Psoas muscle (tissue), 8 donors: ENCODE results near the gene LRTM2. TPM values are rescaled to one million over a fixed set of nuclear protein-coding genes. Genes with fewer than 3 reads are reported as not detected.

ENCODE experiments used
- ATAC-seq, 4 donors: fragments of 200-7000 bp; cut with Tn5 transposase; one replicate each; pipeline ENCODE4 v1.9.1; 2020; ENCODE audit warnings: moderate library complexity in 3 of 4, mild to moderate bottlenecking in 2 of 4
- DNase-seq, 2 donors: peaks; one replicate each; pipeline ENCODE4 v3.0.0-alpha.2; 2020
- H3K27ac ChIP-seq: fragments of 200-600 bp; one replicate; pipeline ENCODE4 v1.8.0; 2022
- H3K27me3 ChIP-seq, 3 donors: fragments of 200-600 bp in 1 of 3; one replicate each; pipeline versions ENCODE4 v1.6.1 to v1.8.0; 2013 to 2022; ENCODE audit warnings: low read length in 2 of 3, mild to moderate bottlenecking in 2 of 3, moderate library complexity in 1 of 3; ENCODE audit not compliant: insufficient read depth in 3 of 3
- H3K36me3 ChIP-seq, 2 donors: fragments of 200-600 bp in 1 of 2; one replicate each; pipeline versions ENCODE4 v1.6.1 to v1.8.0; 2013 to 2022; ENCODE audit warnings: low read depth in 1 of 2, mild to moderate bottlenecking in 1 of 2, moderate library complexity in 1 of 2; ENCODE audit not compliant: insufficient read depth in 1 of 2
- H3K4me1 ChIP-seq: fragments of 200-600 bp; one replicate; pipeline ENCODE4 v1.8.0; 2022
- H3K4me3 ChIP-seq: fragments of 200-600 bp; one replicate; pipeline ENCODE4 v1.8.0; 2022; ENCODE audit warnings: mild to moderate bottlenecking
- H3K9me3 ChIP-seq: fragments of 200-600 bp; one replicate; pipeline ENCODE4 v1.8.0; 2022
- WGBS, 3 donors: extraction: QIAGEN DNeasy Blood & Tissue Kit; methylation state at CpG; one replicate each; pipeline versions ENCODE4 v1.1.6 to v1.1.7; 2013; 5-methylcytosine and 5-hydroxymethylcytosine counted together
- intact Hi-C, 2 donors: fragments of 100-400 bp; cut with DNase I; formaldehyde crosslinking; loops; one replicate each; pipeline versions ENCODE4 v1.11.0 to v1.14.2; 2022
- polyA plus RNA-seq, 3 donors: library from polyadenylated mRNA; stranded (reverse); fragments of 200-250 nt; gene quantifications; one replicate each; pipeline ENCODE4 v1.2.3, GENCODE V29; 2013
- total RNA-seq, 4 donors: library from RNA; stranded (reverse); fragmentation: NEBNext Ultra II Directional in 2 of 4; extraction: Animal tissue kit (Norgen Biotek cat#: 25700) in 2 of 4; gene quantifications; one replicate each; pipeline versions ENCODE4 v1.2.1 to v1.2.4, GENCODE V29; 2021 to 2023
- TF ChIP-seq, protein P1 (sequence below): fragments of 200-600 bp; IDR thresholded peaks from one replicate; pipeline ENCODE4 v1.8.0; 2022; ENCODE audit warnings: antibody characterized with exemption
- donor health status: healthy with polysubstance abuse.
- donor health status: DM: no; HTN: no; CAD: no; lungs with moderate emphysema.
- donor health status: Bipolar disorder and iron deficiency.
- donor health status: healthy.
- donor health status: DM: yes; HTN: yes; CAD: no.
- donor health status: DM: no; HTN: no; CAD: no.
- donor health status: DM: no; HTN: no; CAD: no.
- donor health status: DM: yes; HTN: yes; CAD: no.

The LRTM2 gene
- total and polyA plus RNA-seq, 7 donors: not detected

GRCh38 chr12:1844661-1845409, 24.5 kb downstream of the LRTM2 start:
- intact Hi-C loops: no loop called here
- no peaks in the 10 kb centered on the region for H3K9me3 ChIP-seq
- 36 to 44% (median 40%) methylated on average over 12 of the region's 12 CpGs for WGBS, 3 donors
- TF ChIP-seq, protein P1, sequence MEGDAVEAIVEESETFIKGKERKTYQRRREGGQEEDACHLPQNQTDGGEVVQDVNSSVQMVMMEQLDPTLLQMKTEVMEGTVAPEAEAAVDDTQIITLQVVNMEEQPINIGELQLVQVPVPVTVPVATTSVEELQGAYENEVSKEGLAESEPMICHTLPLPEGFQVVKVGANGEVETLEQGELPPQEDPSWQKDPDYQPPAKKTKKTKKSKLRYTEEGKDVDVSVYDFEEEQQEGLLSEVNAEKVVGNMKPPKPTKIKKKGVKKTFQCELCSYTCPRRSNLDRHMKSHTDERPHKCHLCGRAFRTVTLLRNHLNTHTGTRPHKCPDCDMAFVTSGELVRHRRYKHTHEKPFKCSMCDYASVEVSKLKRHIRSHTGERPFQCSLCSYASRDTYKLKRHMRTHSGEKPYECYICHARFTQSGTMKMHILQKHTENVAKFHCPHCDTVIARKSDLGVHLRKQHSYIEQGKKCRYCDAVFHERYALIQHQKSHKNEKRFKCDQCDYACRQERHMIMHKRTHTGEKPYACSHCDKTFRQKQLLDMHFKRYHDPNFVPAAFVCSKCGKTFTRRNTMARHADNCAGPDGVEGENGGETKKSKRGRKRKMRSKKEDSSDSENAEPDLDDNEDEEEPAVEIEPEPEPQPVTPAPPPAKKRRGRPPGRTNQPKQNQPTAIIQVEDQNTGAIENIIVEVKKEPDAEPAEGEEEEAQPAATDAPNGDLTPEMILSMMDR: no peak
- H3K27me3 ChIP-seq: peaks cover 0 to 2% (median 0%) of the 10 kb centered on the region in 3 donors
- ATAC-seq (no peak), DNase-seq (no peak)
- no peaks in the 10 kb centered on the region for H3K36me3 ChIP-seq
- no peak overlapping the region for H3K4me3 ChIP-seq
- H3K27ac ChIP-seq: no peak overlapping the region
- H3K4me1 ChIP-seq: no peaks in the 10 kb centered on the region

- no peak overlapping the region for H3K4me3 ChIP-seq
- no peaks in the 10 kb centered on the region for H3K9me3 ChIP-seq
- peaks cover 0 to 2% (median 0%) of the 10 kb centered on the region in 3 donors for H3K27me3 ChIP-seq
- H3K4me1 ChIP-seq: no peaks in the 10 kb centered on the region
- DNase-seq (no peak), ATAC-seq (no peak)
- intact Hi-C loops: no loop called here
- no peak overlapping the region for H3K27ac ChIP-seq
- no peaks in the 10 kb centered on the region for H3K36me3 ChIP-seq
- WGBS, 3 donors: 70 to 78% (median 75%) methylated on average over 11 to 14 of the region's 14 CpGs
- TF ChIP-seq, protein P1: no peak
These were observed 25.1 kb downstream of the LRTM2 start for GRCh38 chr12:1845427-1845826.

GRCh38 chr12:1845886-1846285, 25.5 kb downstream of the LRTM2 start:
- Histone ChIP-seq H3K4me1 (no peaks in the 10 kb centered on the region), H3K9me3 (no peaks in the 10 kb centered on the region), H3K27ac (no peak overlapping the region), H3K27me3 (peaks cover 0 to 2% (median 0%) of the 10 kb centered on the region in 3 donors), H3K36me3 (no peaks in the 10 kb centered on the region), H3K4me3 (no peak overlapping the region)
- TF ChIP-seq, protein P1: no peak
- 88 to 92% (median 91%) methylated on average over 5 of the region's 5 CpGs for WGBS, 3 donors
- DNase-seq: no peak
- intact Hi-C loops: no loop called here
- ATAC-seq: no peak

DNA sequence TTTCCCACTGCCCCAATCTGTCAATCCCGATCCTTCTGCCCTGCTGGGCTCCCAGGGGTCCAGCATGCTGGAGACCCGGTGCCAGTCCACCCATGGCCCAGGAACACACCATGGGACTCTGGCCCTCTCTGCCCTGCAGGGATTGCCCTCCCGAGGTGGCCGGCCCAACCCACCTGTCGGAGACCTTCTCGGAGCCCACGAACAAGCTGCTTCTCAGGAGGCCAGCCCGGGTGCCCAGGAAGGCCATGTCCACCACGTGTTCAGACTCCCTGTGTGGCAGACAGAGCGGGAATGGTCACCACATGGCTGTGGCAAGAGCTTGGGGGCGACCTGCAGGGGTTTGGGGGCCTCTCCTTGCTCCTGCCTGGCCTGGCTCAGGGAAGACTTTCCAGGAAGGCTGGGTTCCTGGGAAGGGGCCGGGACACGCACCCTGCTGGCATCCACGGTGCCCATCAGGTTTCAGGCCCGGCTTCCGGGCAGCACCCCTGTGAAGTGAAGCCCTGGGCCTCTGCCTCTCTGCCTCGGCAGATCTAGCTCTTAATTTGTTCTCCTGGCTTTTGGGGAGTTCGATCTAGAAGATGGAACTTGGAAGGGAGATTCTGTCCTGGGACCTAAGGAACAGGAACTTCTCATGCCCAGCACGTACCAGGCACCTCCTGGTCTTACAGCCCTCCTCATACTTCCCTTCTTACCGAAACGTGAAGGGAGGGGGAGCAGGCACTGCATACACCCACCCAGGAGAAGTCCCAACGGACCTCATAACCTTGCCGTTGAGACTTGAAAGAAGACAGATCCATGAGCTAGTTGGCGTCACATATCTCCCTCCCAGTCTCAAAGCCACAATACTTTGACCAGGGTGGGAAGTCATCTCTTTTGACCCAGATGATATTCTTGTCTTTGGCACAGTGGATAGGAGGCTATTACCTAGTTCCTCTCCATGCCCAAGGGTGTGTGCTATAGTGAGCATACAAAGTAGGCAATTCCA, 26.3 kb downstream of the LRTM2 start:
- TF ChIP-seq, protein P1: no peak
- H3K27ac ChIP-seq: no peak overlapping the region
- no peak overlapping the region for H3K4me3 ChIP-seq
- H3K27me3 ChIP-seq: peaks cover 0 to 2% (median 0%) of the 10 kb centered on the region in 3 donors
- intact Hi-C loops: no loop called here
- no peaks in the 10 kb centered on the region for H3K9me3 ChIP-seq
- no peak for ATAC-seq
- H3K36me3 ChIP-seq: no peaks in the 10 kb centered on the region
- DNase-seq: no peak
- H3K4me1 ChIP-seq: no peaks in the 10 kb centered on the region
- WGBS, 3 donors: 81 to 90% (median 86%) methylated on average over 23 to 24 of the region's 24 CpGs
